ENCODE results near the gene EVI2B. TPM values are rescaled to one million over a fixed set of nuclear protein-coding genes. Genes with fewer than 3 reads are reported as not detected.
"Not testable (repeated sequence)": the region's sequence is repeated elsewhere in the genome, so short reads cannot be mapped to it uniquely, and the experiment has no call there.

The EVI2B gene
- total RNA-seq, 1 donor from 2014 or later = 0.52 TPM

- Histone ChIP-seq H3K4me3 (ENCODE audit: low read length in 3 of 3) (no peak overlapping the region), H3K27me3 (ENCODE audit: control insufficient read depth in 3 of 3, insufficient read depth in 3 of 3, low read length in 3 of 3) (no peaks in the 10 kb centered on the region), H3K4me1 (ENCODE audit: control insufficient read depth in 3 of 3, insufficient read depth in 3 of 3, low read length in 3 of 3) (no peaks in the 10 kb centered on the region), H3K9ac (ENCODE audit: low read depth in 1 of 3, low read length in 3 of 3) (no peak overlapping the region), H3K27ac (ENCODE audit: low read depth, low read length) (no peak overlapping the region), H3K9me3 (ENCODE audit: control insufficient read depth in 3 of 3, low read length in 3 of 3) (no peaks in the 10 kb centered on the region), H3K36me3 (ENCODE audit: control insufficient read depth in 3 of 3, insufficient read depth in 3 of 3, low read length in 3 of 3) (peaks cover 0 to 8% (median 6%) of the 10 kb centered on the region in 3 donors)
Observed at GRCh38 chr17:31275116-31275515, 38.7 kb downstream of the EVI2B start.

- H3K27ac ChIP-seq (ENCODE audit: low read depth, low read length) = no peak overlapping the region
Observed at GRCh38 chr17:31274252-31274651, 39.6 kb downstream of the EVI2B start.

GRCh38 chr17:31273516-31273915 is 40.3 kb downstream of the EVI2B start:
- Histone ChIP-seq H3K4me3 (ENCODE audit: low read length in 3 of 3) (no peak overlapping the region), H3K4me1 (ENCODE audit: control insufficient read depth in 3 of 3, insufficient read depth in 3 of 3, low read length in 3 of 3) (peaks cover 4 to 5% (median 4%) of the 10 kb centered on the region in 3 donors), H3K36me3 (ENCODE audit: control insufficient read depth in 3 of 3, insufficient read depth in 3 of 3, low read length in 3 of 3) (peaks cover 0 to 13% (median 6%) of the 10 kb centered on the region in 3 donors), H3K27ac (ENCODE audit: low read depth, low read length) (no peak overlapping the region), H3K9me3 (ENCODE audit: control insufficient read depth in 3 of 3, low read length in 3 of 3) (no peaks in the 10 kb centered on the region), H3K9ac (ENCODE audit: low read depth in 1 of 3, low read length in 3 of 3) (no peak overlapping the region), H3K27me3 (ENCODE audit: control insufficient read depth in 3 of 3, insufficient read depth in 3 of 3, low read length in 3 of 3) (no peaks in the 10 kb centered on the region)

More at GRCh38 chr17:31274252-31274651, 39.6 kb downstream of the EVI2B start:
- Histone ChIP-seq H3K9ac (ENCODE audit: low read depth in 1 of 3, low read length in 3 of 3) (no peak overlapping the region), H3K4me3 (ENCODE audit: low read length in 3 of 3) (no peak overlapping the region), H3K4me1 (ENCODE audit: control insufficient read depth in 3 of 3, insufficient read depth in 3 of 3, low read length in 3 of 3) (peaks cover 4 to 5% (median 4%) of the 10 kb centered on the region in 3 donors), H3K27me3 (ENCODE audit: control insufficient read depth in 3 of 3, insufficient read depth in 3 of 3, low read length in 3 of 3) (no peaks in the 10 kb centered on the region), H3K36me3 (ENCODE audit: control insufficient read depth in 3 of 3, insufficient read depth in 3 of 3, low read length in 3 of 3) (peaks cover 0 to 13% (median 6%) of the 10 kb centered on the region in 3 donors), H3K9me3 (ENCODE audit: control insufficient read depth in 3 of 3, low read length in 3 of 3) (no peaks in the 10 kb centered on the region)

GRCh38 chr17:31272803-31273202 is 41.1 kb downstream of the EVI2B start:
- Histone ChIP-seq H3K27me3 (ENCODE audit: control insufficient read depth in 3 of 3, insufficient read depth in 3 of 3, low read length in 3 of 3) (no peaks in the 10 kb centered on the region), H3K27ac (ENCODE audit: low read depth, low read length) (no peak overlapping the region), H3K4me1 (ENCODE audit: control insufficient read depth in 3 of 3, insufficient read depth in 3 of 3, low read length in 3 of 3) (peaks cover 4 to 5% (median 4%) of the 10 kb centered on the region in 3 donors), H3K9ac (ENCODE audit: low read depth in 1 of 3, low read length in 3 of 3) (no peak overlapping the region), H3K4me3 (ENCODE audit: low read length in 3 of 3) (no peak overlapping the region), H3K9me3 (ENCODE audit: control insufficient read depth in 3 of 3, low read length in 3 of 3) (no peaks in the 10 kb centered on the region), H3K36me3 (ENCODE audit: control insufficient read depth in 3 of 3, insufficient read depth in 3 of 3, low read length in 3 of 3) (peaks cover 0 to 13% (median 6%) of the 10 kb centered on the region in 3 donors)

- peaks cover 4 to 5% (median 4%) of the 10 kb centered on the region in 3 donors for H3K4me1 ChIP-seq (ENCODE audit: control insufficient read depth in 3 of 3, insufficient read depth in 3 of 3, low read length in 3 of 3)
- no peak overlapping the region for H3K9ac ChIP-seq (ENCODE audit: low read depth in 1 of 3, low read length in 3 of 3)
- H3K27ac ChIP-seq (ENCODE audit: low read depth, low read length) = no peak overlapping the region
Observed at GRCh38 chr17:31272236-31272635, 41.6 kb downstream of the EVI2B start.

GRCh38 chr17:31269578-31269983 is 44.3 kb downstream of the EVI2B start:
- Histone ChIP-seq H3K4me3 (ENCODE audit: low read length in 3 of 3) (no peak overlapping the region), H3K27me3 (ENCODE audit: control insufficient read depth in 3 of 3, insufficient read depth in 3 of 3, low read length in 3 of 3) (no peaks in the 10 kb centered on the region), H3K27ac (ENCODE audit: low read depth, low read length) (no peak overlapping the region), H3K4me1 (ENCODE audit: control insufficient read depth in 3 of 3, insufficient read depth in 3 of 3, low read length in 3 of 3) (peaks cover 4 to 5% (median 4%) of the 10 kb centered on the region in 3 donors), H3K9ac (ENCODE audit: low read depth in 1 of 3, low read length in 3 of 3) (no peak overlapping the region), H3K9me3 (ENCODE audit: control insufficient read depth in 3 of 3, low read length in 3 of 3) (no peaks in the 10 kb centered on the region), H3K36me3 (ENCODE audit: control insufficient read depth in 3 of 3, insufficient read depth in 3 of 3, low read length in 3 of 3) (peaks cover 4 to 11% (median 7%) of the 10 kb centered on the region in 3 donors)

More at GRCh38 chr17:31272236-31272635, 41.6 kb downstream of the EVI2B start:
- Histone ChIP-seq H3K27me3 (ENCODE audit: control insufficient read depth in 3 of 3, insufficient read depth in 3 of 3, low read length in 3 of 3) (no peaks in the 10 kb centered on the region), H3K36me3 (ENCODE audit: control insufficient read depth in 3 of 3, insufficient read depth in 3 of 3, low read length in 3 of 3) (peaks cover 0 to 8% (median 1%) of the 10 kb centered on the region in 3 donors), H3K9me3 (ENCODE audit: control insufficient read depth in 3 of 3, low read length in 3 of 3) (no peaks in the 10 kb centered on the region), H3K4me3 (ENCODE audit: low read length in 3 of 3) (no peak overlapping the region)

- peaks cover 4 to 5% (median 4%) of the 10 kb centered on the region in 3 donors for H3K4me1 ChIP-seq (ENCODE audit: control insufficient read depth in 3 of 3, insufficient read depth in 3 of 3, low read length in 3 of 3)
- H3K4me3 ChIP-seq (ENCODE audit: low read length in 3 of 3) = no peak overlapping the region
- H3K27ac ChIP-seq (ENCODE audit: low read depth, low read length) = no peak overlapping the region
- H3K9me3 ChIP-seq (ENCODE audit: control insufficient read depth in 3 of 3, low read length in 3 of 3) = no peaks in the 10 kb centered on the region
- peaks cover 4 to 11% (median 7%) of the 10 kb centered on the region in 3 donors for H3K36me3 ChIP-seq (ENCODE audit: control insufficient read depth in 3 of 3, insufficient read depth in 3 of 3, low read length in 3 of 3)
- no peaks in the 10 kb centered on the region for H3K27me3 ChIP-seq (ENCODE audit: control insufficient read depth in 3 of 3, insufficient read depth in 3 of 3, low read length in 3 of 3)
- H3K9ac ChIP-seq (ENCODE audit: low read depth in 1 of 3, low read length in 3 of 3) = no peak overlapping the region
Observed at GRCh38 chr17:31269036-31269577, 44.7 kb downstream of the EVI2B start.

- Histone ChIP-seq H3K4me3 (ENCODE audit: low read length in 3 of 3) (no peak overlapping the region), H3K27ac (ENCODE audit: low read depth, low read length) (no peak overlapping the region), H3K36me3 (ENCODE audit: control insufficient read depth in 3 of 3, insufficient read depth in 3 of 3, low read length in 3 of 3) (peaks cover 4 to 16% (median 7%) of the 10 kb centered on the region in 3 donors), H3K27me3 (ENCODE audit: control insufficient read depth in 3 of 3, insufficient read depth in 3 of 3, low read length in 3 of 3) (no peaks in the 10 kb centered on the region), H3K9me3 (ENCODE audit: control insufficient read depth in 3 of 3, low read length in 3 of 3) (no peaks in the 10 kb centered on the region), H3K9ac (ENCODE audit: low read depth in 1 of 3, low read length in 3 of 3) (no peak overlapping the region), H3K4me1 (ENCODE audit: control insufficient read depth in 3 of 3, insufficient read depth in 3 of 3, low read length in 3 of 3) (peaks cover 4 to 5% (median 4%) of the 10 kb centered on the region in 3 donors)
Observed at GRCh38 chr17:31266042-31266441, 47.8 kb downstream of the EVI2B start.

GRCh38 chr17:31262923-31263322 is 50.9 kb downstream of the EVI2B start:
- H3K36me3 ChIP-seq (ENCODE audit: control insufficient read depth in 3 of 3, insufficient read depth in 3 of 3, low read length in 3 of 3) = peaks cover 4 to 19% (median 7%) of the 10 kb centered on the region in 3 donors
- not testable (repeated sequence) for H3K9me3 ChIP-seq (ENCODE audit: control insufficient read depth in 3 of 3, low read length in 3 of 3); H3K4me1 ChIP-seq (ENCODE audit: control insufficient read depth in 3 of 3, insufficient read depth in 3 of 3, low read length in 3 of 3); H3K4me3 ChIP-seq (ENCODE audit: low read length in 3 of 3); H3K27me3 ChIP-seq (ENCODE audit: control insufficient read depth in 3 of 3, insufficient read depth in 3 of 3, low read length in 3 of 3); H3K27ac ChIP-seq (ENCODE audit: low read depth, low read length); H3K9ac ChIP-seq (ENCODE audit: low read depth in 1 of 3, low read length in 3 of 3)

- Histone ChIP-seq H3K27ac (ENCODE audit: low read depth, low read length) (no peak overlapping the region), H3K4me1 (ENCODE audit: control insufficient read depth in 3 of 3, insufficient read depth in 3 of 3, low read length in 3 of 3) (no peaks in the 10 kb centered on the region), H3K36me3 (ENCODE audit: control insufficient read depth in 3 of 3, insufficient read depth in 3 of 3, low read length in 3 of 3) (peaks cover 4 to 19% (median 7%) of the 10 kb centered on the region in 3 donors)
Observed at GRCh38 chr17:31261601-31262000, 52.3 kb downstream of the EVI2B start.

More at GRCh38 chr17:31261601-31262000, 52.3 kb downstream of the EVI2B start:
- Histone ChIP-seq H3K9ac (ENCODE audit: low read depth in 1 of 3, low read length in 3 of 3) (no peak overlapping the region), H3K9me3 (ENCODE audit: control insufficient read depth in 3 of 3, low read length in 3 of 3) (no peaks in the 10 kb centered on the region), H3K27me3 (ENCODE audit: control insufficient read depth in 3 of 3, insufficient read depth in 3 of 3, low read length in 3 of 3) (no peaks in the 10 kb centered on the region), H3K4me3 (ENCODE audit: low read length in 3 of 3) (no peak overlapping the region)
